Measurements from ENCODE around the gene FBXO21.
"Not testable (repeated sequence)": the region's sequence is repeated elsewhere in the genome, so short reads cannot be mapped to it uniquely, and the experiment has no call there.

Gene FBXO21

DNA sequence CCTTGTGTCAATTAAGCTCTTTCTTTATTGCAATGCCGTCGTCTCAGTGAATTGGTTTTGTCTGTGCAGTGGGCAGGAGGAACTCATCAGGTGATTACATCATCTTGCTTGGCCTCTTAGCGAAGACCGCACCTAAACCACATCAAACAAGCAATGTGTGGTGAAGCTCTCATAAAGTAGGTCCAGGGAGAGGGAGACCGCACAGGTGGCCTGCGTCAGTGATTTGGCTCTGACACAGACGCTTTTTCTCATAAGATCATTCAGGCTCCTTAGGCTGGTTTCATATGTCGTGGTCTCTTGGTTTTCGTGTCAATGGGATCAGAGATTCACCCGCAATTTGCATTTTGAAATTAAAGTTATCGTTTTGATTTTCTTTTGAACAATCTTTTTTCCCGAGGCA is 84.4 kb downstream of the FBXO21 start:
- Histone ChIP-seq H3K79me2 (ENCODE audit: insufficient read depth, low read length) (no peaks in the 10 kb centered on the region), H3K36me3 (ENCODE audit: low read length) (no peaks in the 10 kb centered on the region), H3K9me2 (replicated peaks; ENCODE audit: insufficient read depth, low read length) (no peaks in the 10 kb centered on the region), H3K4me3 (ENCODE audit: insufficient read depth, low read length, poor library complexity, severe bottlenecking) (no peak overlapping the region), H2AFZ (ENCODE audit: low read depth, low read length, severe bottlenecking) (no peak overlapping the region), H3K27me3 (ENCODE audit: low read length) (no peaks in the 10 kb centered on the region), H3K27ac (ENCODE audit: low read depth, low read length) (no peak overlapping the region), H3K9ac (ENCODE audit: low read length) (no peak overlapping the region), H3K4me2 (ENCODE audit: low read depth, low read length, poor library complexity, severe bottlenecking) (no peak overlapping the region), H4K20me1 (ENCODE audit: low read depth, low read length) (no peaks in the 10 kb centered on the region), H3F3A (ENCODE audit: insufficient read depth) (no peaks in the 10 kb centered on the region), H3K9me3 (ENCODE audit: insufficient read depth, low read length) (no peaks in the 10 kb centered on the region)
- no peak for TF ChIP-seq EZH2phosphoT487 (conservative IDR thresholded peaks at IDR 0.05; ENCODE audit: low read length)
- TF ChIP-seq, protein P1, sequence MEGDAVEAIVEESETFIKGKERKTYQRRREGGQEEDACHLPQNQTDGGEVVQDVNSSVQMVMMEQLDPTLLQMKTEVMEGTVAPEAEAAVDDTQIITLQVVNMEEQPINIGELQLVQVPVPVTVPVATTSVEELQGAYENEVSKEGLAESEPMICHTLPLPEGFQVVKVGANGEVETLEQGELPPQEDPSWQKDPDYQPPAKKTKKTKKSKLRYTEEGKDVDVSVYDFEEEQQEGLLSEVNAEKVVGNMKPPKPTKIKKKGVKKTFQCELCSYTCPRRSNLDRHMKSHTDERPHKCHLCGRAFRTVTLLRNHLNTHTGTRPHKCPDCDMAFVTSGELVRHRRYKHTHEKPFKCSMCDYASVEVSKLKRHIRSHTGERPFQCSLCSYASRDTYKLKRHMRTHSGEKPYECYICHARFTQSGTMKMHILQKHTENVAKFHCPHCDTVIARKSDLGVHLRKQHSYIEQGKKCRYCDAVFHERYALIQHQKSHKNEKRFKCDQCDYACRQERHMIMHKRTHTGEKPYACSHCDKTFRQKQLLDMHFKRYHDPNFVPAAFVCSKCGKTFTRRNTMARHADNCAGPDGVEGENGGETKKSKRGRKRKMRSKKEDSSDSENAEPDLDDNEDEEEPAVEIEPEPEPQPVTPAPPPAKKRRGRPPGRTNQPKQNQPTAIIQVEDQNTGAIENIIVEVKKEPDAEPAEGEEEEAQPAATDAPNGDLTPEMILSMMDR (IDR thresholded peaks at IDR 0.05; ENCODE audit: insufficient read depth, low read length, poor library complexity, severe bottlenecking), result no peak

DNA sequence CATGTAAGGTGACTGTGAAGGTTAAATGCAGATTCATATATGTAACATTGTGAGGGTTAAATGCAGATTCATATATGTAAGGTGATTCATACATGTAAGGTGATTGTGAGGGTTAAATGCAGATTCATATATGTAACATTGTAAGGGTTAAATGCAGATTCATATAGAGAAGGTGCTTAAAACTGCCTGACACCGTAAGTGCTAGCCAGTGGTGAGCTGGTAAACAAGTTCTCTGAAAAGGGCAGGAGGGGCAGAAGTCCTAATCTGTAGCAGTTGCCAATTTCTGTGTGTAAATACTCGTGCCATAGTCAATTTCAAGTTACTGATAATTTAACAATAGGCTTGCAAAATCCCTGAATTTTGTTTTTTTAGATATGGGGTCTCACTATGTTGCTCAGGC is 86.3 kb downstream of the FBXO21 start:
- H2AFZ ChIP-seq (ENCODE audit: low read depth, low read length, severe bottlenecking); H3F3A ChIP-seq (ENCODE audit: insufficient read depth); H3K9me2 ChIP-seq (replicated peaks; ENCODE audit: insufficient read depth, low read length); H3K9me3 ChIP-seq (ENCODE audit: insufficient read depth, low read length); H3K4me3 ChIP-seq (ENCODE audit: insufficient read depth, low read length, poor library complexity, severe bottlenecking); H3K27ac ChIP-seq (ENCODE audit: low read depth, low read length); H4K20me1 ChIP-seq (ENCODE audit: low read depth, low read length); H3K27me3 ChIP-seq (ENCODE audit: low read length); H3K4me2 ChIP-seq (ENCODE audit: low read depth, low read length, poor library complexity, severe bottlenecking); H3K36me3 ChIP-seq (ENCODE audit: low read length); H3K9ac ChIP-seq (ENCODE audit: low read length); H3K79me2 ChIP-seq (ENCODE audit: insufficient read depth, low read length): not testable (repeated sequence)

DNA sequence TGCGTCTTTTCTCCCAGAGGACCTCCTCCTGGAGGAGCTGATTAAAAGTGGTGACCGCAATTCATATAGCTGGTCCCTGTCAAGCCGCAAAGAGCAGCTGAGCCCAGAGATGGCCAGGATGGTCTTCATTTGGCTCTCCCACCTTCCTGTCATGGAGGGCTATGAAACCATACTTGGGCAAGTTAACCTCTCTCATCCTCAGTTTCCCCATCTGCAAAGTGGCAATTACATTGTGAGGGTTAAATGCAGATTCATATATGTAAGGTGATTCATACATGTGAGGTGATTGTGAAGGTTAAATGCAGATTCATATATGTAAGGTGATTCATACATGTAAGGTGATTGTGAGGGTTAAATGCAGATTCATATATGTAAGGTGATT is 87.5 kb downstream of the FBXO21 start:
- no peaks in the 10 kb centered on the region for H3K79me2 ChIP-seq (ENCODE audit: insufficient read depth, low read length)
- H3K36me3 ChIP-seq (ENCODE audit: low read length), result no peaks in the 10 kb centered on the region

DNA sequence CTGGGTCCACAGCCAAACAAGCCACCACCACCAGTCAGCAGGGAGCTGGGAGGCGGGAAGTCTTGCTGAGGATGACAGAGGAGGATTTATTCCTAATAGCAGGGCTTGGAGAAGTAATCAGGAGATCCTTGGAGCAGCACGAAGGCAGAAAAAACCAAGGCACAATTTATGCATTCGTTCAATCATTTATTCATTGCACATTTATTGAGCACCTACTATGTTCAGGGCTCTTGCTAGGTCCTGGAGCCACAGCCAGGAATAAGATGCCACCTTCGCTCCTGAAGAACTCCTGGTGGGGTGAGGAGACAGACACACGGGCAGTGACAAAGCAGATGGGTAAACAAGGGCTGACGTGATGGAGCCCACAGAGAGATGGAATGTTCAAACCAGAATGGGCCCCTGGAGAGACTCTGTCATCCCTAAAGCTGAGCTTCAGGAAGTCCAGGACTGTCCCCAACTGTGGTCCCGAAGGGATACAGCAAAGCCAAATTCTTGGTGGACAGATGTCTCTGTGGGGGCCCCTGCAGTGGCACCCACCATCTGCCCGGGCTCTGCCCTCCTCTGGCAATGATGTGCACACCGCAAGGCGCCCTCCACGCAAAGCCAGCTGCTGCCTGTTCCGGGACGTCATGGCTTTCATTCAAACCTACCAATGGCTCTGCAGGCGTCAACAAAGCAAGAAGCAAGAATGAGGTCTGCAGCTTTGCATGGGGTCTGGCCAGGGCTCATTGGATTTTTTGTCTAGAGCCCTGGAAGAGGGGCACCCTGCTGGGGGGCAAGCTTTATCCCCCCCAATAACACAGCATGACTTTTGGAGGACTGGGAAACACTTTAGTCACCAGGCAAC is 88.1 kb downstream of the FBXO21 start:
- no peak for TF ChIP-seq EZH2phosphoT487 (conservative IDR thresholded peaks at IDR 0.05; ENCODE audit: low read length)
- TF ChIP-seq, protein P1 (IDR thresholded peaks at IDR 0.05; ENCODE audit: insufficient read depth, low read length, poor library complexity, severe bottlenecking), result no peak
- Histone ChIP-seq H3K4me3 (ENCODE audit: insufficient read depth, low read length, poor library complexity, severe bottlenecking) (no peak overlapping the region), H3K9me3 (ENCODE audit: insufficient read depth, low read length) (no peaks in the 10 kb centered on the region), H3K4me2 (ENCODE audit: low read depth, low read length, poor library complexity, severe bottlenecking) (no peak overlapping the region), H4K20me1 (ENCODE audit: low read depth, low read length) (no peaks in the 10 kb centered on the region), H3K9me2 (replicated peaks; ENCODE audit: insufficient read depth, low read length) (no peaks in the 10 kb centered on the region), H3K9ac (ENCODE audit: low read length) (no peak overlapping the region), H3K79me2 (ENCODE audit: insufficient read depth, low read length) (no peaks in the 10 kb centered on the region), H3K27ac (ENCODE audit: low read depth, low read length) (no peak overlapping the region), H3F3A (ENCODE audit: insufficient read depth) (no peaks in the 10 kb centered on the region), H2AFZ (ENCODE audit: low read depth, low read length, severe bottlenecking) (no peak overlapping the region), H3K27me3 (ENCODE audit: low read length) (no peaks in the 10 kb centered on the region), H3K36me3 (ENCODE audit: low read length) (no peaks in the 10 kb centered on the region)

More for the DNA sequence above, 87.5 kb downstream of the FBXO21 start:
- H2AFZ ChIP-seq (ENCODE audit: low read depth, low read length, severe bottlenecking), result no peak overlapping the region
- no peak overlapping the region for H3K27ac ChIP-seq (ENCODE audit: low read depth, low read length)
- no peak for TF ChIP-seq EZH2phosphoT487 (conservative IDR thresholded peaks at IDR 0.05; ENCODE audit: low read length)
- TF ChIP-seq, protein P1 (IDR thresholded peaks at IDR 0.05; ENCODE audit: insufficient read depth, low read length, poor library complexity, severe bottlenecking), result no peak
- no peaks in the 10 kb centered on the region for H3K27me3 ChIP-seq (ENCODE audit: low read length)
- H3K9me2 ChIP-seq (replicated peaks; ENCODE audit: insufficient read depth, low read length), result no peaks in the 10 kb centered on the region
- no peaks in the 10 kb centered on the region for H3K9me3 ChIP-seq (ENCODE audit: insufficient read depth, low read length)
- no peak overlapping the region for H3K4me2 ChIP-seq (ENCODE audit: low read depth, low read length, poor library complexity, severe bottlenecking)
- no peaks in the 10 kb centered on the region for H4K20me1 ChIP-seq (ENCODE audit: low read depth, low read length)
- H3K4me3 ChIP-seq (ENCODE audit: insufficient read depth, low read length, poor library complexity, severe bottlenecking), result no peak overlapping the region
- H3F3A ChIP-seq (ENCODE audit: insufficient read depth), result no peaks in the 10 kb centered on the region
- H3K9ac ChIP-seq (ENCODE audit: low read length), result no peak overlapping the region
